ENCODE data around the gene EFCAB7. TPM values are rescaled to one million over a fixed set of nuclear protein-coding genes. Genes with fewer than 3 reads are reported as not detected.

The EFCAB7 gene
- total and polyA plus RNA-seq, 2 of the 8 experiments (the other 6 are each of a cell fraction or from before 2014, with no cell fraction given), result 1.1 to 3.1 TPM

DNA sequence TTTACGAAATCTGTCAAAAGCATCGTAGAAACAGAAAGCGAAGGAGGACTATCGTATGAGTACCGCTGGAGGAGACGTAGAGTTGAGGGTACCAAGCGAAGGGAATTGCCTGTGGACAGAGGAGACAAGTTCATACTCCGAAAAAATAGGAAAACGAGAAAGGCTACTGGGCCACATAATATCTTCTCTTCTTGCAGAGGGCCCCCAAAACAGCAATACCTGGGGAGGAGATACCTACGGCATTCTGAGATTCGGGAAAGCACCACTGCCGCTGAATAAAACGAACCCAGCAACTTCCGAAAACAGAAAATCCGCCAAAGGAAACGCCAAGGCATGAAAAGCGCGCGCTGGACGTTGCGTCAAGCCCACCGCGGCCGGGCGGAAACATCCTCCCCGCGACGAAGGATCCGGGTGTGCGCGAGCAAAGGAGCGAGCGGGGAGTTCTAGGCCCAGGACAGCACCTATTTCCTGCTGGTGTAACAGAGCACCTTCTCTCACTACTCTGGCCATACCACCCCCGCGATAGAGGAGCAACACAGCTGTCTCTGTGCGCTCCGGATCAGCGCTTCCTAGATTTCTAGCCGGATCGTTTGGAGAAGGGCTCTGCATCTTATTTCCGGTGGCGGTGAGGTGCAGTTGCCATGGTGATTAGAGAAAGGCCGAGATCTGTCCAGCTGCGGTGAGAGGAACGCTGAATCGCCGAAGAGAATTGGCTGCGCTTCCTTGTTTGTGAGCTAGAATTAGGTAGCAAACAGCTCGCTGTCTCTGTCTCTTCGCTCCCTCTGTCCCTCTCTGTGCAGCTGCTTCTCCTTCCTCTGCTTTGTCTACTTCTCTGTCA, at the start of gene EFCAB7, which contains the start of gene ITGB3BP (continued):
- TF ChIP-seq, protein P1, sequence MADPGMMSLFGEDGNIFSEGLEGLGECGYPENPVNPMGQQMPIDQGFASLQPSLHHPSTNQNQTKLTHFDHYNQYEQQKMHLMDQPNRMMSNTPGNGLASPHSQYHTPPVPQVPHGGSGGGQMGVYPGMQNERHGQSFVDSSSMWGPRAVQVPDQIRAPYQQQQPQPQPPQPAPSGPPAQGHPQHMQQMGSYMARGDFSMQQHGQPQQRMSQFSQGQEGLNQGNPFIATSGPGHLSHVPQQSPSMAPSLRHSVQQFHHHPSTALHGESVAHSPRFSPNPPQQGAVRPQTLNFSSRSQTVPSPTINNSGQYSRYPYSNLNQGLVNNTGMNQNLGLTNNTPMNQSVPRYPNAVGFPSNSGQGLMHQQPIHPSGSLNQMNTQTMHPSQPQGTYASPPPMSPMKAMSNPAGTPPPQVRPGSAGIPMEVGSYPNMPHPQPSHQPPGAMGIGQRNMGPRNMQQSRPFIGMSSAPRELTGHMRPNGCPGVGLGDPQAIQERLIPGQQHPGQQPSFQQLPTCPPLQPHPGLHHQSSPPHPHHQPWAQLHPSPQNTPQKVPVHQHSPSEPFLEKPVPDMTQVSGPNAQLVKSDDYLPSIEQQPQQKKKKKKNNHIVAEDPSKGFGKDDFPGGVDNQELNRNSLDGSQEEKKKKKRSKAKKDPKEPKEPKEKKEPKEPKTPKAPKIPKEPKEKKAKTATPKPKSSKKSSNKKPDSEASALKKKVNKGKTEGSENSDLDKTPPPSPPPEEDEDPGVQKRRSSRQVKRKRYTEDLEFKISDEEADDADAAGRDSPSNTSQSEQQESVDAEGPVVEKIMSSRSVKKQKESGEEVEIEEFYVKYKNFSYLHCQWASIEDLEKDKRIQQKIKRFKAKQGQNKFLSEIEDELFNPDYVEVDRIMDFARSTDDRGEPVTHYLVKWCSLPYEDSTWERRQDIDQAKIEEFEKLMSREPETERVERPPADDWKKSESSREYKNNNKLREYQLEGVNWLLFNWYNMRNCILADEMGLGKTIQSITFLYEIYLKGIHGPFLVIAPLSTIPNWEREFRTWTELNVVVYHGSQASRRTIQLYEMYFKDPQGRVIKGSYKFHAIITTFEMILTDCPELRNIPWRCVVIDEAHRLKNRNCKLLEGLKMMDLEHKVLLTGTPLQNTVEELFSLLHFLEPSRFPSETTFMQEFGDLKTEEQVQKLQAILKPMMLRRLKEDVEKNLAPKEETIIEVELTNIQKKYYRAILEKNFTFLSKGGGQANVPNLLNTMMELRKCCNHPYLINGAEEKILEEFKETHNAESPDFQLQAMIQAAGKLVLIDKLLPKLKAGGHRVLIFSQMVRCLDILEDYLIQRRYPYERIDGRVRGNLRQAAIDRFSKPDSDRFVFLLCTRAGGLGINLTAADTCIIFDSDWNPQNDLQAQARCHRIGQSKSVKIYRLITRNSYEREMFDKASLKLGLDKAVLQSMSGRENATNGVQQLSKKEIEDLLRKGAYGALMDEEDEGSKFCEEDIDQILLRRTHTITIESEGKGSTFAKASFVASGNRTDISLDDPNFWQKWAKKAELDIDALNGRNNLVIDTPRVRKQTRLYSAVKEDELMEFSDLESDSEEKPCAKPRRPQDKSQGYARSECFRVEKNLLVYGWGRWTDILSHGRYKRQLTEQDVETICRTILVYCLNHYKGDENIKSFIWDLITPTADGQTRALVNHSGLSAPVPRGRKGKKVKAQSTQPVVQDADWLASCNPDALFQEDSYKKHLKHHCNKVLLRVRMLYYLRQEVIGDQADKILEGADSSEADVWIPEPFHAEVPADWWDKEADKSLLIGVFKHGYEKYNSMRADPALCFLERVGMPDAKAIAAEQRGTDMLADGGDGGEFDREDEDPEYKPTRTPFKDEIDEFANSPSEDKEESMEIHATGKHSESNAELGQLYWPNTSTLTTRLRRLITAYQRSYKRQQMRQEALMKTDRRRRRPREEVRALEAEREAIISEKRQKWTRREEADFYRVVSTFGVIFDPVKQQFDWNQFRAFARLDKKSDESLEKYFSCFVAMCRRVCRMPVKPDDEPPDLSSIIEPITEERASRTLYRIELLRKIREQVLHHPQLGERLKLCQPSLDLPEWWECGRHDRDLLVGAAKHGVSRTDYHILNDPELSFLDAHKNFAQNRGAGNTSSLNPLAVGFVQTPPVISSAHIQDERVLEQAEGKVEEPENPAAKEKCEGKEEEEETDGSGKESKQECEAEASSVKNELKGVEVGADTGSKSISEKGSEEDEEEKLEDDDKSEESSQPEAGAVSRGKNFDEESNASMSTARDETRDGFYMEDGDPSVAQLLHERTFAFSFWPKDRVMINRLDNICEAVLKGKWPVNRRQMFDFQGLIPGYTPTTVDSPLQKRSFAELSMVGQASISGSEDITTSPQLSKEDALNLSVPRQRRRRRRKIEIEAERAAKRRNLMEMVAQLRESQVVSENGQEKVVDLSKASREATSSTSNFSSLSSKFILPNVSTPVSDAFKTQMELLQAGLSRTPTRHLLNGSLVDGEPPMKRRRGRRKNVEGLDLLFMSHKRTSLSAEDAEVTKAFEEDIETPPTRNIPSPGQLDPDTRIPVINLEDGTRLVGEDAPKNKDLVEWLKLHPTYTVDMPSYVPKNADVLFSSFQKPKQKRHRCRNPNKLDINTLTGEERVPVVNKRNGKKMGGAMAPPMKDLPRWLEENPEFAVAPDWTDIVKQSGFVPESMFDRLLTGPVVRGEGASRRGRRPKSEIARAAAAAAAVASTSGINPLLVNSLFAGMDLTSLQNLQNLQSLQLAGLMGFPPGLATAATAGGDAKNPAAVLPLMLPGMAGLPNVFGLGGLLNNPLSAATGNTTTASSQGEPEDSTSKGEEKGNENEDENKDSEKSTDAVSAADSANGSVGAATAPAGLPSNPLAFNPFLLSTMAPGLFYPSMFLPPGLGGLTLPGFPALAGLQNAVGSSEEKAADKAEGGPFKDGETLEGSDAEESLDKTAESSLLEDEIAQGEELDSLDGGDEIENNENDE (IDR thresholded peaks at IDR 0.05; ENCODE audit: insufficient replicate concordance, low read length), result peak; percentile 57
- no peak for TF ChIP-seq CBX5 (IDR thresholded peaks at IDR 0.05; ENCODE audit: low read depth, low read length)
- TF ChIP-seq, protein P2, sequence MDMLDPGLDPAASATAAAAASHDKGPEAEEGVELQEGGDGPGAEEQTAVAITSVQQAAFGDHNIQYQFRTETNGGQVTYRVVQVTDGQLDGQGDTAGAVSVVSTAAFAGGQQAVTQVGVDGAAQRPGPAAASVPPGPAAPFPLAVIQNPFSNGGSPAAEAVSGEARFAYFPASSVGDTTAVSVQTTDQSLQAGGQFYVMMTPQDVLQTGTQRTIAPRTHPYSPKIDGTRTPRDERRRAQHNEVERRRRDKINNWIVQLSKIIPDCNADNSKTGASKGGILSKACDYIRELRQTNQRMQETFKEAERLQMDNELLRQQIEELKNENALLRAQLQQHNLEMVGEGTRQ (IDR thresholded peaks at IDR 0.05; ENCODE audit: low read length), result no peak
- no peak; the same call in 1 of the 2 replicates for TF ChIP-seq FOSL1 (IDR thresholded peaks at IDR 0.05; ENCODE audit: insufficient read depth, low read depth, low read length)
- peak in 1 of 2 experiments; percentile 83; a peak in 2 of 4 replicates for TF ChIP-seq HDAC2 (IDR thresholded peaks at IDR 0.05; ENCODE audit: borderline replicate concordance in 1 of 2, low read depth in 2 of 2, low read length in 2 of 2)
- no peak for TF ChIP-seq CHD1 (IDR thresholded peaks at IDR 0.05; ENCODE audit: low read depth, low read length)
- TF ChIP-seq ASH2L (IDR thresholded peaks at IDR 0.05; ENCODE audit: low read length), result peak; percentile 100
- TF ChIP-seq CREB1 (IDR thresholded peaks at IDR 0.05), result peak; percentile 79

Data from H1 (cell line).